Uterus (tissue), 4 donors: ENCODE results near the gene PLA2G6. TPM values are rescaled to one million over a fixed set of nuclear protein-coding genes. Genes with fewer than 3 reads are reported as not detected.
A peak's percentile ranks its signal among the peaks of the same experiment; 100 is the strongest.
"Not testable (repeated sequence)": the region's sequence is repeated elsewhere in the genome, so short reads cannot be mapped to it uniquely, and the experiment has no call there.

Source experiments
- DNase-seq, 2 donors: peaks; one replicate each; pipeline ENCODE4 v3.0.0-alpha.2; 2019 to 2020
- H3K27ac ChIP-seq, 2 donors: fragments of 200-600 bp; sonication (generic); 1 replicate in 1 of 2; 2 replicates in 1 of 2; pipeline ENCODE4 v1.5.1; 2016 to 2018
- H3K27me3 ChIP-seq, 2 donors: fragments of 200-600 bp; sonication (generic); one replicate each; pipeline ENCODE4 v1.5.1; 2018 to 2019; ENCODE audit warnings: control low read depth in 1 of 2
- H3K36me3 ChIP-seq, 2 donors: fragments of 200-600 bp; sonication (generic); one replicate each; pipeline ENCODE4 v1.5.1; 2019; ENCODE audit warnings: control low read depth in 1 of 2
- H3K4me1 ChIP-seq, 2 donors: fragments of 200-600 bp; sonication (generic); one replicate each; pipeline ENCODE4 v1.5.1; 2018 to 2019; ENCODE audit warnings: control low read depth in 1 of 2
- H3K4me3 ChIP-seq, 2 donors: fragments of 200-600 bp; sonication (generic); 1 replicate in 1 of 2; 2 replicates in 1 of 2; pipeline ENCODE4 v1.5.1; 2018 to 2019; ENCODE audit warnings: mild to moderate bottlenecking in 1 of 2
- H3K9me3 ChIP-seq, 2 donors: fragments of 200-600 bp; sonication (generic); one replicate each; pipeline ENCODE4 v1.5.1; 2019; ENCODE audit warnings: control low read depth in 1 of 2
- POLR2A ChIP-seq, 2 donors: fragments of 450-650 bp; IDR thresholded peaks; one replicate each; pipeline ENCODE4 v1.6.1; 2016; ENCODE audit warnings: antibody characterized with exemption in 2 of 2, mild to moderate bottlenecking in 1 of 2, moderate library complexity in 1 of 2
- intact Hi-C: fragments of 100-400 bp; cut with DNase I; formaldehyde crosslinking; loops from one replicate; pipeline ENCODE4 v1.15.1; 2023; ENCODE audit warnings: low total_unique reads
- total RNA-seq, 4 donors: library from RNA; depleted of rRNA in 3 of 4; stranded (reverse); fragments of >200 nt in 3 of 4; gene quantifications; one replicate each; pipeline versions ENCODE4 v1.1.0 to v1.2.4, GENCODE V29; 2014 to 2023
- TF ChIP-seq, protein P1 (sequence below), 4 experiments: fragments of 200-600 bp in 2 of 4; fragments of 450-650 bp in 2 of 4; sonication (generic) in 2 of 4; IDR thresholded peaks; one replicate each; pipeline ENCODE4 v1.5.1; 2016 to 2019; ENCODE audit warnings: antibody characterized with exemption in 4 of 4, mild to moderate bottlenecking in 2 of 4, moderate library complexity in 1 of 4
- donor health status: DM: yes; HTN: yes; CAD: no.

PLA2G6 gene
- total RNA-seq, 4 donors from 2014 or later: 8.7 to 50.9 (median 34.5) TPM

DNA sequence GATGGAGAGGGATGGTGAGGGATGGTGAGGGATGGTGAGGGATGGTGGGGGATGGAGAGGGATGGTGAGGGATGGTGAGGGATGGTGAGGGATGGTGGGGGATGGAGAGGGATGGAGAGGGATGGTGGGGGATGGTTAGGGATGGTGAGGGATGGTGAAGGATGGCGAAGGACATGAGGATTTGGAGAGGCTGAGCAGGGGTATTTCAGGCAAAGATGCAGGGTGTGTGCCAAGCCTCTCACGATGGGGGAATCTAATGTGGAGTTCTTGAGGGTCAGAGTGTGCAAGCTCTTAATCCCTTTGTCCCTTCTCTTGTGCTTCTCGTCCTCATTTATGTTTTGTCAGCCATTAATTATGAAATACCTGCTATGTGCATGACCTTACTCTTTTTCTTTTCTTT, 7.5 kb upstream of the PLA2G6 start:
- intact Hi-C loops: no loop called here
- no peak for DNase-seq

DNA sequence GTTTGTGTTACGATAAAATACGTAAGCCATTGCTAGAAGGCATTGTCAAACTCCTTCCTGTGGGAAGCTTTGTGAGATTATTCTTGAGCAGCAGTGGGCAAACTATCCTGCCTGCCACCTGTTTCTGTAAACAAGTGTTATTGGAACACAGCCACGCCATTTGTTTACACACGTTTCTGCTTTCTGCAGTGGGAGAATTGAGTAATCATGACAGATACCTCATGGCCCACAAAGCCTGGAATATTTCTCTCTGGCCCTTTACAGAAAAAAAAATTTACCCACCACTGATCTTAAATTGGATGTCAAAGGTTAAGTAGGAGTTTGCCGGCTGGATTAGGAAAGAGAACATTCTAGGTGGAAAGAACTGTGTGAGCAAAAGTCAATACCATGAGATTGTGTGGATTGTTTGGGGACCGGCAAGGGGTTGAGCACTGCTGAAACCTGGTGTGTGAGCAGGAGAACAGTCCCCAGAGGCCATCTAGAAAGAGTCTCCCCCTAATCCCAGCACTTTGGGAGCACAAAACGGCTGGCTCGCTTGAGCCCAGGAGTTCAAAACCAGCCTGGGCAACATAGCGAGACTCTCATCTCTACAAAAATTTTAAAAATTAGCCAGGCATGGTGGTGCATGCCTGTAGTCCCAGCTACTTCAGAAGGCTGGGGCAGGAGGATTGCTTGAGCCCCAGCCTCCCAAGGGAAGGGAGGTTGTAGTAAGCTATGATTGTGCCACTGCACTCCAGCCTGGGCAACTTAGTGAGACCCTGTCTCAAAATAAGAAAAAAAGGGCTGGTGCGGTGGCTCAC, 6.0 kb upstream of the PLA2G6 start:
- no peak for DNase-seq
- H3K27ac ChIP-seq: peak overlapping the region in 1 of 2 donors; percentile 49
- H3K27me3 ChIP-seq: no peaks in the 10 kb centered on the region
- intact Hi-C loops: no loop called here
- no peaks in the 10 kb centered on the region for H3K9me3 ChIP-seq
- no peak overlapping the region for H3K4me3 ChIP-seq
- H3K36me3 ChIP-seq: no peaks in the 10 kb centered on the region
- H3K4me1 ChIP-seq: no peaks in the 10 kb centered on the region
- no peak for TF ChIP-seq POLR2A (IDR thresholded peaks at IDR 0.05)
- TF ChIP-seq, protein P1, sequence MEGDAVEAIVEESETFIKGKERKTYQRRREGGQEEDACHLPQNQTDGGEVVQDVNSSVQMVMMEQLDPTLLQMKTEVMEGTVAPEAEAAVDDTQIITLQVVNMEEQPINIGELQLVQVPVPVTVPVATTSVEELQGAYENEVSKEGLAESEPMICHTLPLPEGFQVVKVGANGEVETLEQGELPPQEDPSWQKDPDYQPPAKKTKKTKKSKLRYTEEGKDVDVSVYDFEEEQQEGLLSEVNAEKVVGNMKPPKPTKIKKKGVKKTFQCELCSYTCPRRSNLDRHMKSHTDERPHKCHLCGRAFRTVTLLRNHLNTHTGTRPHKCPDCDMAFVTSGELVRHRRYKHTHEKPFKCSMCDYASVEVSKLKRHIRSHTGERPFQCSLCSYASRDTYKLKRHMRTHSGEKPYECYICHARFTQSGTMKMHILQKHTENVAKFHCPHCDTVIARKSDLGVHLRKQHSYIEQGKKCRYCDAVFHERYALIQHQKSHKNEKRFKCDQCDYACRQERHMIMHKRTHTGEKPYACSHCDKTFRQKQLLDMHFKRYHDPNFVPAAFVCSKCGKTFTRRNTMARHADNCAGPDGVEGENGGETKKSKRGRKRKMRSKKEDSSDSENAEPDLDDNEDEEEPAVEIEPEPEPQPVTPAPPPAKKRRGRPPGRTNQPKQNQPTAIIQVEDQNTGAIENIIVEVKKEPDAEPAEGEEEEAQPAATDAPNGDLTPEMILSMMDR (IDR thresholded peaks at IDR 0.05): no peak

More for the DNA sequence above, 7.5 kb upstream of the PLA2G6 start:
- H3K4me3 ChIP-seq: no peak overlapping the region
- no peaks in the 10 kb centered on the region for H3K4me1 ChIP-seq
- no peaks in the 10 kb centered on the region for H3K9me3 ChIP-seq
- no peak overlapping the region for H3K27ac ChIP-seq
- no peak for TF ChIP-seq POLR2A (IDR thresholded peaks at IDR 0.05)
- TF ChIP-seq, protein P1 (IDR thresholded peaks at IDR 0.05): no peak
- no peaks in the 10 kb centered on the region for H3K27me3 ChIP-seq
- H3K36me3 ChIP-seq: no peaks in the 10 kb centered on the region

DNA sequence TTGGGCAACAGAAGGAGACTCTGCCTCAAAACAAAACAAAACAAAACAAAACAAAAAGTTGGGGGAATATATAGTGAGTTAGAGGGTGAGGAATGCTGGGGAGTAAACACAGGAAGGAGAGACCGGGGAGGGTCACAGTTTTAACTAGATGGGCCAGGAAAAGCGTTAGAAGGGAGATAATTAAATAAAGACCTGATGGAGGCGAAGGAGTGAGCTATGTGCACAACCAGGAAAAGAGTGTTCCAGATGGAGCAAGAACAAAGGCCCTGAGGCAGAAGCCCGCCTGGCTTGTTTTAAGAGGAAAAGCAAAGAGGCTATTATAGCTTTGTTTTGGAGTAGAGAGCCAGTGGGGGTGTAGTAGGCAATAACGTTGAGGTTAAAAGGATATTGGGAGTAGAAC, 4.8 kb upstream of the PLA2G6 start:
- TF ChIP-seq, protein P1 (IDR thresholded peaks at IDR 0.05): no peak
- TF ChIP-seq POLR2A (IDR thresholded peaks at IDR 0.05): no peak
- Histone ChIP-seq H3K27ac (peak overlapping the region in 1 of 2 donors; percentile 6), H3K27me3 (no peaks in the 10 kb centered on the region), H3K4me3 (no peak overlapping the region), H3K36me3 (no peaks in the 10 kb centered on the region), H3K9me3 (no peaks in the 10 kb centered on the region), H3K4me1 (no peaks in the 10 kb centered on the region)
- intact Hi-C loops: no loop called here
- DNase-seq: no peak

DNA sequence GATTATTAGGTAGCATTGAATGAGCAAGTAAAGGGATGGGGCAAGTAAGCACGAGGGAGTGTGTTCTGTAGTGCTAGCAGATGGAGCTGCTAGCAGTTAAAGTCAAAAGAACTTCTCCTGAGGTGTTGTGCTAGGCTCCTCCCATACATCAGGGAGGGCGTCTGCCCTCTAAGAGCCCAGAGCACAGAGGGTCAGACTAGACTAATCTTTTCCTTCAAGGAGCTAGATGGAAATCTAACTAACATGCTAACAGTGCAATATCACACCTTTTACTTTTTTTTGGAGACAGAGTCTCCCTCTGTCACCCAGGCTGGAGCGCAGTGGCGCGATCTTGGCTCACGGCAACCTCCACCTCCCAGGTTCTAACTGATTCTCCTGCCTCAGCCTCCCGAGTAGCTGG, 3.2 kb upstream of the PLA2G6 start:
- H3K4me1 ChIP-seq: peaks cover 0 to 6% of the 10 kb centered on the region in 2 donors
- intact Hi-C loops: no loop called here
- DNase-seq: no peak
- no peaks in the 10 kb centered on the region for H3K9me3 ChIP-seq
- H3K27ac ChIP-seq: no peak overlapping the region
- H3K36me3 ChIP-seq: no peaks in the 10 kb centered on the region
- H3K4me3 ChIP-seq: no peak overlapping the region
- TF ChIP-seq, protein P1 (IDR thresholded peaks at IDR 0.05): no peak
- TF ChIP-seq POLR2A (IDR thresholded peaks at IDR 0.05): no peak
- no peaks in the 10 kb centered on the region for H3K27me3 ChIP-seq

DNA sequence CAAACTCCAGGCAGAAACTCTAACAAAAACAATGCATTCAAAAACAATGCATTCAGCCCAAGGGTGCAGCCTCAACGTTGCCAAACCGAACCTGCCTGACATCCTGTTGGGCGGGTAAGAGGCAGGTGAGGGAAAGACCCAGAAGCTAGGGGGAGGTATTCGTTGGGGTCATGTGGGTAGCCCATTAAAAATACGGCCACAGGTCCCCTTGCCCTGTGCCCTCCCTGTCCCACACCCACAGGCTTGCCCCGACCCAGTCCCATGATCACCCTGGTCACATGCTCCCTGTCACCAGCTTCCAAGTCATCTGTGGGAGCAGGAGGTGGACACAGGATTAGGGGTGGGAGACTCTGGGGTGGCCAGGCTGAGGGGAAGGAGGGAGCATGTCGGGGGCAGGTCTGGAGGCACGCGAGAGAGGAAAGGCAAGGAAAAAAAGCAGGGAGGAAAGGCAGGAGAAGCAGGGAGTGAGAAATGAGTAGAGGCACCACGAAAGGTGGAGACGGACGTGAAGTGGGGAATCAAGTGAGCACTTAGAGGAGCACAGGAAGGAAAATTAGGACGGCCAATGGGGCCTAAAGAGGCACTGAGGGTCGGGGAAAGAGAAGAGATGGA, 683 bp downstream of the PLA2G6 start:
- DNase-seq: no peak
- intact Hi-C loops: no loop called here
- Histone ChIP-seq H3K36me3 (no peaks in the 10 kb centered on the region), H3K4me1 (peaks cover 3 to 6% of the 10 kb centered on the region in 2 donors), H3K9me3 (no peaks in the 10 kb centered on the region), H3K27me3 (no peaks in the 10 kb centered on the region), H3K4me3 (peak overlapping the region; percentile 49 to 71), H3K27ac (peak overlapping the region; percentile 83 to 98)
- TF ChIP-seq, protein P1 (IDR thresholded peaks at IDR 0.05): no peak
- no peak for TF ChIP-seq POLR2A (IDR thresholded peaks at IDR 0.05)

DNA sequence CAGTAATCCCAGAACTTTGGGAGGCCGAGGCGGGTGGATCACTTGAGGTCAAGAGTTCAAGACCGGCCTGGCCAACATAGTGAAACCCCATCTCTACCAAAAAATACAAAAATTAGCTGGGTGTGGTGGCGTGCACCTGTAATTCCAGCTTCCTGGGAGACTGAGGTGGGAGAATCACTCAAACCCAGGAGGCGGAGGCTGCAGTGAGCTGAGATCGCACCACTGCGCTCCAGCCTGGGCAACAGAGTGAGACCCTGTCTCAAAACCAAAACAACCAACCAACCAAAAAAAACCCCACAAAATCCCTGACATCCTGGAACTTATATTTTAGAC, 3.1 kb downstream of the PLA2G6 start:
- H3K27me3 ChIP-seq, H3K36me3 ChIP-seq, H3K4me1 ChIP-seq, intact Hi-C loops, H3K9me3 ChIP-seq, H3K4me3 ChIP-seq, DNase-seq: not testable (repeated sequence)
- peak overlapping the region; percentile 67 to 98 for H3K27ac ChIP-seq
